HG02588 (cell line): ENCODE measurements around the gene PTCH1.

Experiments used
- ATAC-seq: cut with Tn5 transposase; IDR thresholded peaks from one replicate; pipeline ENCODE4 v1.9.1; 2021; ENCODE audit warnings: mild to moderate bottlenecking, moderate library complexity; ENCODE audit not compliant: unreplicated experiment

Gene PTCH1

DNA sequence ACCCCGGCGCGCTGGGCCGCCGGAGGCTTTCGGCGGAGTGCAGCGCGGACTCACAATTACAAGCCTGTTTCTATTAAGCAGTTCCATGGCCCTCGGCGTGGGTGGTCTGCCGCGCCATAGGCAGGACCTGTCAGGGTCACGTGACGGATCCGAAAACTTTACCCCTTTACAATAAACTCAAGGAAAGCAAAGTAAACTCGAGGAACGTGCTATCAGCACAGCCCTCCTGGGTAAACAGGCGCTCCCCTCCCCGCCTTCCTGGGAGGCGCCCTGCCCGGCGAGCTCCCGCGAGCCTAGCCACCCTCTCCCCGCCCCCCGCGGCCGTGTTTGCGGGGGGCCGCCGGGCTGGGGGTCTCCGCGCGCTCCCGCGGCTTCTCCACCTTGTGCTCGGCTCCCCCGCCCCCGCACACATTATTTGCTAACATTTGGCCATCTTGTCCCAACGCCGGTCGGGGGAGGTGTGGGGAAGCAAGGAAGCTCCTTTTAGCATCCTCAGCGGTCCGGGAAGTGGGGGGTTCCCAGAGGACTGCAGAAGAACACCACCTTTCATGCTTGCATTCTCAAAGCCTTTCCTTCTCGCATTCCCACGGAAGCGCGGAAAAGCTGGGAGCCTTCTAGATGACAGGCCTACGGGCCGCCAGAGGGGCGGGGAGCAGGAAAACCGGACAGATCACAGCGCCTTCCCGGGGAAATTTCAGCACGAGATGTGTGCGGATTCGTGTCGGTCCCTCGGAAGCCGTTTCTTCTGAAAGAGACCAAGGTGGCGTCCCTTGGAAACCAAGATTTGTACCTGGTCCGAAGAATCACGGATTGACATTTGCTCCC, at the start of gene PTCH1:
TSS of gene PTCH1 (minus strand) at position 238 of the 825 bp plus-strand sequence.
- no peak for ATAC-seq

- ATAC-seq = no peak
Measured at GRCh38 chr9:95565982-95566381, 49.2 kb upstream of the PTCH1 start.

DNA sequence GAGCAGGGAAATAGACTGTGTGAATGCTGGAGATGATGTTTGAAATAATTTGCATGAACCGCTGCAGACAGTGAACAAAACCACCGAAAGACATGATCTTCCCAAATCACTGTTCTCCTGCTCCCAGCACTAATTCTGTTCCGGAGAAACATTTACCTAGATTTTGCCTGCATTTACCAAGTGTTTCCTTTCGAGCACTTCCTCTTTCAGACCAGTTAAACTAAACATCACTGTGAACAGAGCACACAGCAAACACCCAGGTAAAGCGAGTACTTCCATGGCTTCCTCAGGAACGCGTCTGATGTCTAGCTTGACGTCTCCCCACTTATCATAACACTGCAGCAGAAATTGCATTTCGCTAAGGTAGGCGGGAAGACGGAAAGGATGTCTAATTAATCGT, 45.1 kb upstream of the PTCH1 start:
- no peak for ATAC-seq

DNA sequence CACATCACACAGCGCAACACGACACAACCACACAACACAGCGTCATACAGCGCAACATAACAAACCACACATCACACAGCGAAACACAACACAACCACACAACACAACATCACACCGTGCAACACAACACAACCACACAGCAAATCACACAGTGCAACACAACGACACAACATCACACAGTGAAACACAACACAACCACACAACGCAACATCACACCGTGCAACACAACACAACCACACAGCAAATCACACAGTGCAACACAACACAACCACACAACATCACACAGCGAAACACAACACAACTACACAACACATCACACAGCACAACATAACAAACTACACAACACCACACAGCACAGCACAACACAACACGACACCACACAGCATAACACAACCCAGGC, 40.4 kb upstream of the PTCH1 start:
- no peak for ATAC-seq

DNA sequence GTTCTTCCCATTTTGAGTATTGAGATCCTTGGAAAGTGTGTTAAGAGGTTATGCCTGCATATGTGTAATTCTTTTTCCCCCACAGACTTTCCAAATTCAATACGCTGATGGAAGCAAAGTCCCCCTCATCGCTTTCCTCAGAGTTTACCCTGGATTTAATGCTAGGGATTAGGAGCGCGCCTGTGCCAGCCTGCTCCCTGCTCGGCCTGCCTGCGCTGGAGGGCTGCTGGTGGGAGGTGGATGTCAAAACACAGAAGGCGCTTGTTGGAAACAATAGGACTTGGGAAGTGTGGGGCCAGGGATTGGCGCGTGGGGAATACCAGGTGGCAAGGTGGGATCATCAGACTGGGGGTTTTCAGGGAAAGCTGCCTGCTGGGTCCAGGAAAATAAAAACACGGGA, 39.8 kb upstream of the PTCH1 start:
- ATAC-seq = no peak

- ATAC-seq = no peak
Measured at GRCh38 chr9:95552814-95553546, 36.2 kb upstream of the PTCH1 start.

GRCh38 chr9:95552255-95552654, 35.5 kb upstream of the PTCH1 start:
- no peak for ATAC-seq

GRCh38 chr9:95551406-95551805, 34.6 kb upstream of the PTCH1 start:
- no peak for ATAC-seq

DNA sequence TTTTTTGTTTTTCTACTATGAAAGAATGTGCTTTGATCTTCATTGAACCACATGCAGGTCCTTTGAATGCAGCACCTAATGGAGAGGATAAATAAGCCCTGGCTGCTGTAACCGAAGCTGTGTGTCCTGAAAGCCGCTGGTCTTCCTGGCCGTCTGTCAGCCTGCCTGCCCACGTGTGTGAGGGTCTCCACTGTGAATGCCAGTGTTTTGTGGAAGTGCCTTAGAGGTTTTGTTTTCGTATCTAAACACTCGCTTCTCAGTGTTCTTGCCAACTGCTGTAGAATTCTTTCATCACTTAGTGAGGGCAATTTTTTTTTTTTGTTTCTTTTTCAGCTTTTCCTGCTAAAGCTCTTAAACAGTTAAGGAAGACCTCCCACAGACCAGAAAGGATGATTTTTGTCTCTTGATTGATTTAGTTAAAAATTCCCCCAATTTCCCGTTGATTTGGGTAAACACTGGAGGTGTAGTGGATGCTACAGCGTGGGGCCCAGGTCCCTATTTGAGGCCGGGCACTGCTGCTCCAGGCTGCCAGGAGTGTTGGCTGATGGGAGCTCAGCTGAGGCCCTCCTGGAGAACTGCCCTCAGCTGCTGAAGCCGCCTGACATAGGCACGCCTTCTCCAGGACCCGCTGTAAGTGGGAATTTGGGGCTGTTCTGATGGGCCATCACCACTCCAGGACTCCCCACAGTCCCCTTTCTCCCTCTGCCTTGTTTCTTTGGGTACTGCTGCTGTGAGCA, 29.2 kb upstream of the PTCH1 start:
- no peak for ATAC-seq

- ATAC-seq = no peak
Measured at GRCh38 chr9:95533996-95534680, 17.4 kb upstream of the PTCH1 start.

GRCh38 chr9:95529910-95530309, 13.1 kb upstream of the PTCH1 start:
- no peak for ATAC-seq

DNA sequence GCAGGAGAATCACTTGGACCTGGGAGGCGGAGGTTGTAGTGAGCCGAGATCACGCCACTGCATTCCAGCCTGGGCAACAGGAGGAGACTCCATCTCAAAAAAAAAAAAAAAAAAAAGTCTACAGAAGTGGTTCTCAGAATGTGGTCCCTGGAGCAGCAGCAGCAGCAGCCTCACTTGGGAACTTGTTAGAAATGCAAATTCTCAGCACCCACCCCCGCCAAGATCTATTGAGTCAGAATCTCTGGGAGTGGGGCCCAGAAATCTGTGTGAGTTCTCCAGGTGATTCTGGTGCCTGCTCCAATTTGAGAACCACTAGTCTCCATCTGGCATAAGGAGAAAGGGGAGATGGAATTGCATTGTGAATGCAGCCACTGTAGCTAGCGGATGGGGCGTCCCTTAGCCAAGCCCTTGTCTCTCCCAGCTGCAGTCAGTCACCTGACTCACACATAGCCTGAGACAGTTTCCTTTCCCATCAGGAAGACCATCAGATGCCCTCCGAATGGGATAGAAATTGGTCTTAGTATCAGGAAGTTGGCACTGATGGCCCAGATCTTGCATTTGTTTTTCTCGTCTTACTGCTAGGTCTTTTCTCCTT, 12.2 kb upstream of the PTCH1 start:
- ATAC-seq = no peak

- ATAC-seq = no peak
Measured at GRCh38 chr9:95522871-95523370, 6.2 kb upstream of the PTCH1 start.

DNA sequence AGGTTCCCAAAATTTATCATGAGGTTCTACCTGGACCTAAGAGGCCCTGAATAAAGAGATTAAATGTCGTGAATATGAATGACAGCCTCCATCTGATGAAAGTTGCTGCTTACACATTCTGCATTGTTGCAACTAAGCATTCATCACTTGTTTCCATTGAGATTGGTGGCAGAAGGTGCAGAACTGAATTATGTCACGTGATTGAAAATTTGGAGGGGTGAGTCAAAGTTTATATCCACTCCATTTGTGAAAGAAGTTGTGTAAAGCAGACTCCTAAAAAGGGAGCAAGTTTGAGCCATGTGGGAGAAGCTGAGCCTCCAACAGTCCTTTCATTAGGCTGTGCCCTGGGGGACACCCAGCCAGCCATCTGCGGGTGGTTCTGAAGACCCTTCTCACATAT, 4.9 kb upstream of the PTCH1 start:
- ATAC-seq = no peak

GRCh38 chr9:95517559-95518425, 1.0 kb upstream of the PTCH1 start:
- ATAC-seq = no peak

GRCh38 chr9:95516221-95516733, 494 bp downstream of the PTCH1 start:
- ATAC-seq = no peak

GRCh38 chr9:95515272-95516113, 1.3 kb downstream of the PTCH1 start:
- no peak for ATAC-seq

DNA sequence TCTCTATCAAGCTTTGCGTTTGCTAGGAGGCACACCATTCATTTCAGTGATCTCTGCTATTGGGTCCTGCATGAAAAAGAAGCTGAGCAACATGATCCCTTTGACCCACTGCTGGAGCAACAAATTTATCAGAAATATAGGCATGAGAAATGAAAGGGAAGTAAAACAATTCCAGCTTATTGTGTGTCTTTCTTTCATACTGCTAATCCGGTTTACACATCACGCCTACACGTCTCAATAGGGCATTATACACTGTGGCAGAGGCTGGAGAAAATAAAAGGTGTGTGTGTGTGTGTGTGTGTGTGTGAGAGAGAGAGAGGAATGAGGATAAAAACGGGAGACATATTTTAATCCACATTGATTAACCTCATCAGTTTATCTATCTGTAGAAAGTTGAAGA, 2.4 kb downstream of the PTCH1 start:
- ATAC-seq = no peak
